DND-41 (cell line): Measurements from ENCODE around the gene SCD5.

Source experiments
- ATAC-seq: fragments of 200-7000 bp; cut with Tn5 transposase; 3 replicates; pipeline ENCODE4 v1.9.1; 2021; ENCODE audit warnings: low read depth; ENCODE audit not compliant: insufficient read depth
- DNase-seq: peaks from one replicate; pipeline ENCODE4 v3.0.0-alpha.2; 2020
- H2AFZ ChIP-seq: 2 replicates; pipeline ENCODE4 v1.6.0; 2012; ENCODE audit warnings: low read depth, low read length
- H3K27ac ChIP-seq: 2 replicates; pipeline ENCODE4 v1.5.1; 2012; ENCODE audit warnings: low read length, inconsistent platforms
- H3K27me3 ChIP-seq: fragments of 200-600 bp; sonication (generic); 2 replicates; pipeline ENCODE4 v1.6.0; 2012; ENCODE audit warnings: low read length, mild to moderate bottlenecking, inconsistent platforms; ENCODE audit not compliant: insufficient read depth, poor library complexity
- H3K36me3 ChIP-seq: 2 replicates; pipeline ENCODE4 v1.5.1; 2012; ENCODE audit warnings: low read length, inconsistent platforms; ENCODE audit not compliant: insufficient read depth
- H3K4me1 ChIP-seq: 2 replicates; pipeline ENCODE4 v1.5.1; 2012; ENCODE audit warnings: mild to moderate bottlenecking, low read length; ENCODE audit not compliant: insufficient read depth
- H3K4me2 ChIP-seq: 2 replicates; pipeline ENCODE4 v1.6.0; 2012; ENCODE audit warnings: mild to moderate bottlenecking, moderate library complexity, low read length, inconsistent platforms; ENCODE audit not compliant: insufficient read depth
- H3K4me3 ChIP-seq, 2 experiments: fragments of 200-600 bp in 1 of 2; shearing (Covaris generic) in 1 of 2; 2 replicates each; pipeline ENCODE4 v1.5.1; 2012 to 2016; ENCODE audit warnings: inconsistent platforms in 2 of 2, low read length in 2 of 2, mild to moderate bottlenecking in 2 of 2, low read depth in 1 of 2, moderate library complexity in 1 of 2
- H3K79me2 ChIP-seq: 2 replicates; pipeline ENCODE4 v1.6.0; 2012; ENCODE audit warnings: low read length, inconsistent platforms; ENCODE audit not compliant: insufficient read depth
- H3K9ac ChIP-seq: 2 replicates; pipeline ENCODE4 v1.6.0; 2012; ENCODE audit warnings: low read depth, mild to moderate bottlenecking, inconsistent platforms, low read length, moderate library complexity
- H3K9me3 ChIP-seq: 2 replicates; pipeline ENCODE4 v1.5.1; 2012; ENCODE audit warnings: low read length, moderate library complexity, mild to moderate bottlenecking, inconsistent platforms; ENCODE audit not compliant: insufficient read depth, severe bottlenecking
- H4K20me1 ChIP-seq: 2 replicates; pipeline ENCODE4 v1.6.0; 2012; ENCODE audit warnings: low read length; ENCODE audit not compliant: insufficient read depth
- CTCF ChIP-seq: IDR thresholded peaks from 2 replicates; pipeline ENCODE4 v1.5.1; 2012; ENCODE audit warnings: borderline replicate concordance, low read length, moderate library complexity, mild to moderate bottlenecking; ENCODE audit not compliant: poor library complexity, severe bottlenecking; ENCODE audit errors: extremely low read depth
- EZH2 ChIP-seq: IDR thresholded peaks from 3 replicates; pipeline ENCODE4 v1.6.1; 2012; ENCODE audit warnings: borderline replicate concordance, low read depth, mild to moderate bottlenecking, moderate library complexity, low read length, inconsistent platforms; ENCODE audit not compliant: severe bottlenecking

SCD5 gene

GRCh38 chr4:82755650-82756049, 42.9 kb downstream of the SCD5 start:
- TF ChIP-seq CTCF (no peak), EZH2 (no peak)
- Histone ChIP-seq H3K27ac (no peak overlapping the region), H3K4me1 (no peaks in the 10 kb centered on the region)

DNA sequence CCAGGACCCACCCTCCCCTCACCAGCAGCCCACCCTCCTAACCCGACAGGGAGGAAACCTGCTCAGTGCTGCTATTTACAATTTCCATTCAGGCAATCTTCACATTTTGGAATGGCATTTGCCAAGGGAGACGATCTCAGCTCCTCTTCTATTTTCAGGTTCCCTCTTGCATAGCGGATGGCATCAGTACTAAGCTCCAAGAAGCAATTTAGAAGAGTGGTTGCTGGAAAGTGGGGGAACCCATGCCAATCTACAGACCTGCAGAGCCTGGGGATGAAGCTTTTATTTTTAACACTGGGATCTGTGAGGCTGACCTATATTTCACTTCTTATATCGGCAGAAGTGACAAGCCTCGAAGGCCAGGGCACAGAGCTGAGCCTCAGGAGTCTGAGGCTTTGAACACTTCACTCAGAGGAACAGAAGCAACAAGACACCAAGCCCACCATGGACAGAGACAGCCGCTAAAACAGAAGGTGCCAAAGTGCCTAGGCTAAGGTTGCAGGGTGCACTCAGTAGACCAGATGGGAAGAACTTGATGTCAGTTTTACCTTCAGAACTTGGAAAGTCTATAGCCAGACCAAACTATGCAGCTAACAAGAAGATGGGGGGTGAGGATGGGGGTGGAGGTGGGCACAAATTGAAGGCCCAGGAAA, 44.0 kb downstream of the SCD5 start:
- no peaks in the 10 kb centered on the region for H3K4me1 ChIP-seq
- no peaks in the 10 kb centered on the region for H3K9me3 ChIP-seq
- no peak overlapping the region for H3K4me3 ChIP-seq
- no peaks in the 10 kb centered on the region for H3K27me3 ChIP-seq
- no peak overlapping the region for H3K9ac ChIP-seq
- H3K4me2 ChIP-seq = no peak overlapping the region
- no peak overlapping the region for H3K27ac ChIP-seq
- no peak overlapping the region for H2AFZ ChIP-seq
- H4K20me1 ChIP-seq = peaks cover 17% of the 10 kb centered on the region
- TF ChIP-seq CTCF = no peak
- no peak for TF ChIP-seq EZH2
- peaks cover 35% of the 10 kb centered on the region for H3K79me2 ChIP-seq
- DNase-seq (no peak), ATAC-seq (no peak)
- no peaks in the 10 kb centered on the region for H3K36me3 ChIP-seq

More at GRCh38 chr4:82755650-82756049, 42.9 kb downstream of the SCD5 start:
- Histone ChIP-seq H3K9ac (no peak overlapping the region), H2AFZ (no peak overlapping the region), H3K4me2 (no peak overlapping the region), H4K20me1 (peaks cover 26% of the 10 kb centered on the region), H3K36me3 (no peaks in the 10 kb centered on the region), H3K27me3 (no peaks in the 10 kb centered on the region), H3K79me2 (peaks cover 35% of the 10 kb centered on the region), H3K4me3 (no peak overlapping the region), H3K9me3 (no peaks in the 10 kb centered on the region)
- DNase-seq (no peak), ATAC-seq (no peak)

GRCh38 chr4:82753725-82754410, 44.7 kb downstream of the SCD5 start:
- peaks cover 17% of the 10 kb centered on the region for H4K20me1 ChIP-seq
- H3K9me3 ChIP-seq = no peaks in the 10 kb centered on the region
- H3K27me3 ChIP-seq = no peaks in the 10 kb centered on the region
- H2AFZ ChIP-seq = no peak overlapping the region
- no peaks in the 10 kb centered on the region for H3K36me3 ChIP-seq
- TF ChIP-seq CTCF (no peak), EZH2 (no peak)
- H3K4me3 ChIP-seq = no peak overlapping the region
- ATAC-seq (no peak), DNase-seq (no peak)
- peaks cover 35% of the 10 kb centered on the region for H3K79me2 ChIP-seq
- no peak overlapping the region for H3K9ac ChIP-seq
- no peak overlapping the region for H3K27ac ChIP-seq
- no peak overlapping the region for H3K4me2 ChIP-seq
- H3K4me1 ChIP-seq = no peaks in the 10 kb centered on the region
